ENCODE measurements around the gene CACNB2.
"Not testable (repeated sequence)": the region's sequence is repeated elsewhere in the genome, so short reads cannot be mapped to it uniquely, and the experiment has no call there.

CACNB2 gene

DNA sequence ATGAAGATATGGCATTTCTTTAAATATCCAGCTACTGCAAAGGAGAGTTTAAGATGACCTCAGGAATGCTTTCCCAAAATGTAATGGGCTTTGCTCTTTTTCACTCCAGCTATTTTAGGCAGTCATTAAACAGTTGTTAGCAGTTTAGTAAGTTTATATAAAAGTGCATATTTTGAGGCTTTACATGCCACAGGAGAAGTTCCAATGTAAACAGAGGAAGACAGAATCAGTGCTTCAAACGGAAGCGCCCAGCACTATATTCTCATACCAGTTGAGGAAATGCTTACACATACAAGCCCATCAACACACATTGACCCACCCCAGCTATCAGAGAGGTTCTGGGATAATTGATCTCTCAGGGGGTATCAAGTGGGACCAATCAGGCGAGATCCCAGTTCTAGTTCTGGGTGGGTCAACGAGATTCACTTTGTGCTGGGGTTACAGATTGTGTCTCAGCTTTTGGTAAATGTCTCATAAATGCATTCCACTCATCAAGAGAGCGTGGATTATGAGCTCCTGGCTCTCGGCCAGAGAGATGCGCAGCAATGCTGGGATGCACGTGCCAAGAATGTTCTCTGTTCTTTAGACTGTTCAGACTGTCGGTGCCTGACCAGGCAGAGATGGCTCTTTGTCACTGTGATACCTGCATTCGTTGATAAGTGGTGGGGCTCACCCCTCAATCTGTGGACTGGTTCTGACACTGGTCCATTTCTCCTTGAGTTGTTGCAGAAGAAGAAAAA lies 55.0 kb downstream of the CACNB2 start:
- no peaks in the 10 kb centered on the region for H3K36me3 ChIP-seq (ENCODE audit: control insufficient read depth, insufficient read depth, low read length)
- WGBS, 2 experiments = 94 to 95% methylated on average over 10 of the region's 10 CpGs
- H3K4me1 ChIP-seq (ENCODE audit: control insufficient read depth, insufficient read depth, low read length) = peaks cover 4% of the 10 kb centered on the region
- H3K27ac ChIP-seq (ENCODE audit: insufficient read depth, low read depth, low read length, poor library complexity, severe bottlenecking) = no peak overlapping the region
- no peaks in the 10 kb centered on the region for H3K9me3 ChIP-seq (ENCODE audit: control insufficient read depth, low read length)
- no peaks in the 10 kb centered on the region for H3K27me3 ChIP-seq (ENCODE audit: control insufficient read depth, insufficient read depth, low read length, poor library complexity, severe bottlenecking)
- no peak overlapping the region for H3K4me3 ChIP-seq (ENCODE audit: insufficient read depth, low read depth, low read length)

DNA sequence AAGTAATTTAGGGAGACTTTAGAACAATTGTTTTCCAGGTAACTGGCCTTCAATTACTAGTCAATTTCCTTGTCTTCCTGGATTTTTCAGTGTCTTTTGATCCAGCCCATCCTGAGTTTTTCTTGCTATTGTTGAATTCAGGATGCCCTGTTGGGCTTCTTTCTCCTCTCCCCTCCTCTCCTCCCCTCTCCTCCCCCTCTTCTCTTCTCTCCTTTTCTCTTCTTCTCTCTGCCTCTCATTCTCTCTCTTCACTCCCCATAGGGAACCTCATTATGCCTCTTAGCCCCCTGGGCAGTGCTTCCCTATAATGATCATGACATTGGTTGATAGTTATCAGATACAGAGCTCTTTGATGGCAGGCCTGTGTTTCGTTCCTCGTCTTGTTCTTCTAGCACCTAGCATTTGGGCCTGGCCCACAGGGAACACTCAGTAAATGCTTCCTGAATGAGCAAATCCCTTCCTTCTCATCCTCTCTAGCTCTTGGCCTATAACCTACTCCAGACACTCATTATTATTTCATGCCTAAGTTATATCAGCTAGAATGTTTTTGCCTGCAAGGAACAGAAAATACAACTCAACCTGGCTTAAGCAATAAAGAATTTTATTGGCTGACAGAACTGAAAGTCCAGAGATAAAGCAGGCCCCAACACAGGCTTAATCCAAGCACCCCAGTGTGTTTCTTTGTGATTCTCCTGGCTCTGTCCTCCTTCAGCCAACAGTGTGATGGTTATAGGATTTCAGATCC lies 56.8 kb downstream of the CACNB2 start:
- Histone ChIP-seq H3K36me3 (ENCODE audit: control insufficient read depth, insufficient read depth, low read length) (no peaks in the 10 kb centered on the region), H3K9me3 (ENCODE audit: control insufficient read depth, low read length) (no peaks in the 10 kb centered on the region), H3K27me3 (ENCODE audit: control insufficient read depth, insufficient read depth, low read length, poor library complexity, severe bottlenecking) (no peaks in the 10 kb centered on the region), H3K4me1 (ENCODE audit: control insufficient read depth, insufficient read depth, low read length) (peaks cover 4% of the 10 kb centered on the region), H3K4me3 (ENCODE audit: insufficient read depth, low read depth, low read length) (no peak overlapping the region), H3K27ac (ENCODE audit: insufficient read depth, low read depth, low read length, poor library complexity, severe bottlenecking) (peak overlapping the region; percentile 28)
- 31% methylated on average over 2 of the region's 2 CpGs for WGBS, 2 experiments

DNA sequence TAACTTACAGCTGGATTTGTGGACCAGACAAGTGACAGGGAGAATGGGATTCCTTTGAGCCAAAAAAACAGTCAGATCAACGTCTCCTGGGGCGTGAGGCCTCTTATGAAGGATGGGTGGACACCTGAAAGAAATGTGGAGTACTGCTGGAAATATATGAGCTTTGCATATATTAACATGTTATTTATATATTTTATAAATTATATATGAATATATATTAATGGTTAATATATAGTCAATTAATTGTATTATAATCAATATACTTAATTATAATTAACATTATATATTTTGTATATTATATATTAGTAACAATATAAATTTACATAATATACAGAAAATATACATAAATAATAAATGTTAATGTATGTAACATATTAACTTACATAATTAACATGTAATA lies 57.5 kb downstream of the CACNB2 start:
- WGBS, 2 experiments = 85% methylated on average over 2 of the region's 2 CpGs
- Histone ChIP-seq H3K27ac (ENCODE audit: insufficient read depth, low read depth, low read length, poor library complexity, severe bottlenecking) (no peak overlapping the region), H3K4me1 (ENCODE audit: control insufficient read depth, insufficient read depth, low read length) (peaks cover 4% of the 10 kb centered on the region), H3K36me3 (ENCODE audit: control insufficient read depth, insufficient read depth, low read length) (no peaks in the 10 kb centered on the region), H3K4me3 (ENCODE audit: insufficient read depth, low read depth, low read length) (no peak overlapping the region), H3K27me3 (ENCODE audit: control insufficient read depth, insufficient read depth, low read length, poor library complexity, severe bottlenecking) (no peaks in the 10 kb centered on the region), H3K9me3 (ENCODE audit: control insufficient read depth, low read length) (no peaks in the 10 kb centered on the region)

DNA sequence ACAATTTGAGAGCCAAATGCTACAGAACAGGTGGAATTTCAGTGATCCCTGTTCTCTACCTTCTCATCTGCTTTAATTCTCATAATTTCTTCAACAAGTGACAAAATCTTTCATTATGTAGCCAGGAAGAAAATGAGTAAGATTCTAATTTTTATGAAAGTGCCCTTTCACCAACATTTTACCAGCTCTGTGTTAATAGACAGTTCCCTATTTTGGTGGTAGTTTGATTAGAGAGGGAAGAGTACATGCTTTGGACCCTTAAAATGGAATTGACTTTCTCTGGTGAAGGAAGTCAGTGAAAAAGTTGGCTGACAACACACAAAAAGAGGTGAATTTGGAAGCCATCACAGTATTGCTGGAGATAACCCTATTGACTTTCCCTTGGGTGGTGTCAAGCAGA lies 61.7 kb downstream of the CACNB2 start:
- Histone ChIP-seq H3K27ac (ENCODE audit: insufficient read depth, low read depth, low read length, poor library complexity, severe bottlenecking) (no peak overlapping the region), H3K4me1 (ENCODE audit: control insufficient read depth, insufficient read depth, low read length) (peaks cover 4% of the 10 kb centered on the region), H3K4me3 (ENCODE audit: insufficient read depth, low read depth, low read length) (no peak overlapping the region), H3K9me3 (ENCODE audit: control insufficient read depth, low read length) (no peaks in the 10 kb centered on the region), H3K27me3 (ENCODE audit: control insufficient read depth, insufficient read depth, low read length, poor library complexity, severe bottlenecking) (no peaks in the 10 kb centered on the region), H3K36me3 (ENCODE audit: control insufficient read depth, insufficient read depth, low read length) (no peaks in the 10 kb centered on the region)

DNA sequence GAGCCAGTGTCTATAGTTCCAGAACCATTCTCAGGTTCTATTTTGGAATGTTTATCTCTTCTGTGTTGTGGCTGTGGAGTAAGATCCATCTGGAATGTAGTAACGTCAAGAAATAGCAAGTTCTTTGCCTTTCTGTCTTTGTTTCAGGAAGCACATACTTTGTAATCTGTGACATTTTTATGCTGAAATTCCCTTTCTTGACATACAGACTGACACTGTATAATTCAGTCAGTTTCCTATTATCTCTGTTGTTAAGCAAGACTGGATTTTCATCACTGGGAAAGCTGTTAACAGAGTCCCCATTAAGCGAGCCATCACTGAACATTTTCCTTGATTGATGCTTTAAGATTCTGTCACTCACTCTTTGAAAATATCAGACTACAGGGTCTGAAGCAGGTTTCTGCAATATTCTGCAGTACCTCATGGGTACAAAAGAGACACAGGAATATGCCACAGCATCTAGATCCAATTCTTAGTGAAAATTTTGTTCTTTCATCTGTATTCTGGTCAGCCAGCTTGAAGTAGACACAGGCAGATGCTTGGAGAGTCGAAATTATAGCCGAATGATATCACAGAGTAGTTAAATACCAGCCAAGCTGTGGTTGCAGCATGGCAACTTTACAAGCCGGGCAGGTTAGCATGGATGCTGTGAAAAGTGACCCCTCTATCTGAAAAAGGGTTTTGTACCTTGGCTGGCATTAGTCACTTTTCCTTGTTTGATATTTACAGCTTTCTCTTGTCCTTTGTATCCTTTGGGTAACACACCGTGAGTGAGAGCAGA lies 62.6 kb downstream of the CACNB2 start:
- Histone ChIP-seq H3K27ac (ENCODE audit: insufficient read depth, low read depth, low read length, poor library complexity, severe bottlenecking) (no peak overlapping the region), H3K4me1 (ENCODE audit: control insufficient read depth, insufficient read depth, low read length) (no peaks in the 10 kb centered on the region), H3K9me3 (ENCODE audit: control insufficient read depth, low read length) (no peaks in the 10 kb centered on the region), H3K36me3 (ENCODE audit: control insufficient read depth, insufficient read depth, low read length) (no peaks in the 10 kb centered on the region), H3K27me3 (ENCODE audit: control insufficient read depth, insufficient read depth, low read length, poor library complexity, severe bottlenecking) (no peaks in the 10 kb centered on the region), H3K4me3 (ENCODE audit: insufficient read depth, low read depth, low read length) (no peak overlapping the region)
- 93% methylated on average over 5 to 6 of the region's 6 CpGs for WGBS, 2 experiments

DNA sequence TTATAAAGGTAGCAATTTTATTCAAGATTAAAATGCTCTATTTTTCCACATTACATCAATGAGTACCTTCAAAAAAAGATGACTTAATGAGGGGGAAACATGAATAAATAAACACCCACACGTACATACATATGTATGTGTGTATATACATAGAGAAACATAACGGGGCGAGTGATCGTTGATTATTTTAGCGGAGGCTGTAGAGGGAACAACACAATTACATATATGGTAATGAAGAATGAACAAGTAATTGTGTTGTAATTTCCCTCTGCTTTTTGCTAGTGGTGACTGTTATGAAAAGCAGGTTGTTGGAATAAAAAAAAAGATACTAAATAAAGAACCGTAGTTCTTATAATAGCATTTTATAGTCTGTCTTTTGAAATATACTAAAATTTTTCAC lies 63.2 kb downstream of the CACNB2 start:
- H3K27ac ChIP-seq (ENCODE audit: insufficient read depth, low read depth, low read length, poor library complexity, severe bottlenecking) = no peak overlapping the region
- no peak overlapping the region for H3K4me3 ChIP-seq (ENCODE audit: insufficient read depth, low read depth, low read length)
- WGBS, 2 experiments = 94 to 100% methylated on average over 2 to 5 of the region's 6 CpGs

DNA sequence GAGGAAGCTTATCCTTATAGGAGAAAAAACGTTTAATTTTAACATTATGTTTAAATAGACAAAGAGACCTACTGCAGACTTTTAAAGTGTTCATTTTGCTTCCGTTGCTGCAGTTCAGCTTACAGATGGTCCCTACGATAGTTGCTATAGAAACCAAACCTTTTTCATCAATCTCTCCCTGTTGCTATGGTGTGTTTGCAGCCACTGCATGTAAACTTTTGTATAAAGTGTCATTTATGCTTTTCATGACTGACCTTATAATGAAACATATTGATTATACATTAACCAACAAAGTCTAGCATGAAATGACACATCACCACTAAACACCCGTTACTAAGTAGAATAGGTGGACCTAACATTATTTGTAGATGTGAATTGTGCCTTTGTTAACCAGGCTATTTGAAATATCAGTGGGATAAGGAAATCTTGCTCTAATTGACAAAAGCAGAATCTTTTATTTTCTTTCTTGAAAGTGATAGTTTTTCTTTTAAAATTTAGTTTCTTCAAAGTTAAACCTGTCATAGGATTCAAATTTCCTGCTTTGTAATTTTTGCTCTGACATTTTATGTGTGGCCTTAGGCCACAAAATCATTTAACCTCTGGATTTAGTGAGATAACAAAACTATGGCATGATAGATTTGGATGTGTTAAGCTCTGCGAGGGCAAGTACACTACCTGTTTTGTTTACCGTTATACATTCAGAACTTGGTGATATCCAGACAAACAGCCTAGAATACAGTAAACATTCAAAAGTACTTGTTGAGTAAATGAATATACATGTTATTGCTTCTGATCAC lies 64.0 kb downstream of the CACNB2 start:
- Histone ChIP-seq H3K9me3 (ENCODE audit: control insufficient read depth, low read length) (no peaks in the 10 kb centered on the region), H3K4me3 (ENCODE audit: insufficient read depth, low read depth, low read length) (no peak overlapping the region), H3K27ac (ENCODE audit: insufficient read depth, low read depth, low read length, poor library complexity, severe bottlenecking) (no peak overlapping the region), H3K36me3 (ENCODE audit: control insufficient read depth, insufficient read depth, low read length) (no peaks in the 10 kb centered on the region), H3K27me3 (ENCODE audit: control insufficient read depth, insufficient read depth, low read length, poor library complexity, severe bottlenecking) (no peaks in the 10 kb centered on the region), H3K4me1 (ENCODE audit: control insufficient read depth, insufficient read depth, low read length) (no peaks in the 10 kb centered on the region)
- WGBS, 2 experiments = 83 to 87% methylated on average over 4 to 6 of the region's 6 CpGs

More for the DNA sequence above, 63.2 kb downstream of the CACNB2 start:
- H3K27me3 ChIP-seq (ENCODE audit: control insufficient read depth, insufficient read depth, low read length, poor library complexity, severe bottlenecking) = no peaks in the 10 kb centered on the region
- H3K9me3 ChIP-seq (ENCODE audit: control insufficient read depth, low read length) = no peaks in the 10 kb centered on the region
- H3K4me1 ChIP-seq (ENCODE audit: control insufficient read depth, insufficient read depth, low read length) = no peaks in the 10 kb centered on the region
- no peaks in the 10 kb centered on the region for H3K36me3 ChIP-seq (ENCODE audit: control insufficient read depth, insufficient read depth, low read length)

DNA sequence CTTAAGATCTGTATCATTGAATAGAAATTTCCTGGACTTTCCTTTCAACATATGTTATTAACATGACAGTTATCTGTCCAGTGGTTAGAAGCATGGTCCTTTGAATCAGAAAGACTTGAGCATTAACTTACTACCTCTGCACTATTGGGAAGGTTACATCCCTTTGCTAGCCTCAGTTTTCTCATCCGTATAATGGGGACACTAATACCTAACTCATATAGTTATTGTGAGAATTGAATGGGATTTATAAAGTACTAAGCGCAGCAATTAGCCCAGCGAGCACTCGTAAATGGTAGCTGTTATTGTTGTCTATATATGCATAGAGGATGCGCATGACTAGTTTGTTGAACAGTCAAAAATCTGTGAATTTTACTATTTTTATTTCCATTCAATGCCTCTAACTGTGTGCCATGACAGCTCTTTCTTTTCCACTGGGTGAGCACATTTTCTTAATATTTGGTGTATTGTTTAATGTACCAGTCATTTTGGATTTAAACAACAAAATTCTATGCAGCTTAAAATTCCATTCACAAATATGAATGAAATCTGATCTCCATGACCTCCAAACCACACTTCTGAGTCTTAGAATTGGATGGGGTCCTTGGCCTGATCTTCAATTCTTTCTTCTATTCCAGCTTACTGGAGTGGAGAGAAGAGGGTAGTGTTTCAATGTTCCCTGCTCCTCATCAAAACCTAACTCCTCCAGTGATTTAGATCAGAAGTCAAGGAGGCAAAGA lies 65.0 kb downstream of the CACNB2 start:
- Histone ChIP-seq H3K27me3 (ENCODE audit: control insufficient read depth, insufficient read depth, low read length, poor library complexity, severe bottlenecking) (no peaks in the 10 kb centered on the region), H3K4me1 (ENCODE audit: control insufficient read depth, insufficient read depth, low read length) (no peaks in the 10 kb centered on the region), H3K4me3 (ENCODE audit: insufficient read depth, low read depth, low read length) (no peak overlapping the region), H3K36me3 (ENCODE audit: control insufficient read depth, insufficient read depth, low read length) (no peaks in the 10 kb centered on the region), H3K9me3 (ENCODE audit: control insufficient read depth, low read length) (no peaks in the 10 kb centered on the region), H3K27ac (ENCODE audit: insufficient read depth, low read depth, low read length, poor library complexity, severe bottlenecking) (no peak overlapping the region)
- 98 to 100% methylated on average over 4 to 5 of the region's 5 CpGs for WGBS, 2 experiments

DNA sequence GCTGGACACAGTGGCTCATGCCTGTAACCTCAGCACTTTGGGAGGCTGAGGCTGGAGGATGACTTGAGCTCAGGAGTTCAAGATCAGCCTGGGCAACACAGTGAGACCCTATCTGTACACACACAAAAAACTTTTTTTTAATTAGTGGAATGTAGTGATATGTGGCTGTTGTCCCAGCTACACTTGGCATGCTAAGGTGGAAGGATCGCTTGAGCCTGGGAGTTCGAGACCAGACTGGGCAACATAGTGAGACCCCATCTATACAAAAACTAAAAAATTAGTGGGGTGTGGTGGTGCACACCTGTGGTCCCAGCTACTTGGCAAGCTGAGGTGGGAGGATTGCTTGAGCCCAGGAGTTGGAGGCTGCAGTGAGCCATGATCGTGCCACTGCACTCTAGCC lies 68.0 kb downstream of the CACNB2 start:
- WGBS, 2 experiments = 88 to 89% methylated on average over 3 of the region's 3 CpGs

More for the DNA sequence above, 68.0 kb downstream of the CACNB2 start:
- H3K27me3 ChIP-seq (ENCODE audit: control insufficient read depth, insufficient read depth, low read length, poor library complexity, severe bottlenecking); H3K36me3 ChIP-seq (ENCODE audit: control insufficient read depth, insufficient read depth, low read length); H3K27ac ChIP-seq (ENCODE audit: insufficient read depth, low read depth, low read length, poor library complexity, severe bottlenecking); H3K4me1 ChIP-seq (ENCODE audit: control insufficient read depth, insufficient read depth, low read length); H3K9me3 ChIP-seq (ENCODE audit: control insufficient read depth, low read length); H3K4me3 ChIP-seq (ENCODE audit: insufficient read depth, low read depth, low read length): not testable (repeated sequence)
